ENCODE measurements around the gene PHGDH.

PHGDH gene

DNA sequence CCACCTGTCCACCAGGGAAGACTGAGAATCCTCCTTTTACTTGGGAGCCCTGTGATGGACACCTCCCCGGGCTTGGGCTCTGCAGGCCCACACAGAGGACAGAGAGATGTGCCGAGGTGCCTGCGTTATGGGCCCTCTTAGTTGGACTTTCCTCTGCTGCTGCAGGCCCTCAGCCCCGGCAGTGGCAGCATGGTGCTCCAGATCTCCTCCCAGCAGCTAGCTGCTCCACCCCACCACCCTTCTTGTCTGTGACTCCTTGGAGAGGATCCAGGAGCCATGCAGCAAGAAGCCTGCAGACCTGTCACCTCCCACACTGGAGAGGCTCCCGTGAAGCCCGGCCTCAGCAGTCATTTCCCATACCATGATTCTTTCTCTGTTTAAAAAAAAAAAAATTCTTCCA is 27.4 kb downstream of the PHGDH start:
- H2AFZ ChIP-seq (ENCODE audit: low read depth, low read length): no peak overlapping the region
- H3K9ac ChIP-seq (ENCODE audit: low read length): no peak overlapping the region
- TF ChIP-seq, protein P1, sequence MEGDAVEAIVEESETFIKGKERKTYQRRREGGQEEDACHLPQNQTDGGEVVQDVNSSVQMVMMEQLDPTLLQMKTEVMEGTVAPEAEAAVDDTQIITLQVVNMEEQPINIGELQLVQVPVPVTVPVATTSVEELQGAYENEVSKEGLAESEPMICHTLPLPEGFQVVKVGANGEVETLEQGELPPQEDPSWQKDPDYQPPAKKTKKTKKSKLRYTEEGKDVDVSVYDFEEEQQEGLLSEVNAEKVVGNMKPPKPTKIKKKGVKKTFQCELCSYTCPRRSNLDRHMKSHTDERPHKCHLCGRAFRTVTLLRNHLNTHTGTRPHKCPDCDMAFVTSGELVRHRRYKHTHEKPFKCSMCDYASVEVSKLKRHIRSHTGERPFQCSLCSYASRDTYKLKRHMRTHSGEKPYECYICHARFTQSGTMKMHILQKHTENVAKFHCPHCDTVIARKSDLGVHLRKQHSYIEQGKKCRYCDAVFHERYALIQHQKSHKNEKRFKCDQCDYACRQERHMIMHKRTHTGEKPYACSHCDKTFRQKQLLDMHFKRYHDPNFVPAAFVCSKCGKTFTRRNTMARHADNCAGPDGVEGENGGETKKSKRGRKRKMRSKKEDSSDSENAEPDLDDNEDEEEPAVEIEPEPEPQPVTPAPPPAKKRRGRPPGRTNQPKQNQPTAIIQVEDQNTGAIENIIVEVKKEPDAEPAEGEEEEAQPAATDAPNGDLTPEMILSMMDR (IDR thresholded peaks at IDR 0.05; ENCODE audit: low read depth, low read length): no peak
- no peak for TF ChIP-seq EZH2phosphoT487 (IDR thresholded peaks at IDR 0.05; ENCODE audit: low read depth)
- H3K79me2 ChIP-seq (ENCODE audit: low read length): no peaks in the 10 kb centered on the region
- H4K20me1 ChIP-seq (ENCODE audit: insufficient read depth, low read length): no peaks in the 10 kb centered on the region
- no peak overlapping the region for H3K4me3 ChIP-seq (ENCODE audit: low read length)
- no peaks in the 10 kb centered on the region for H3K27me3 ChIP-seq (ENCODE audit: low read depth, low read length)
- H3K4me2 ChIP-seq (ENCODE audit: low read length): no peak overlapping the region
- H3K4me1 ChIP-seq (ENCODE audit: low read length): no peaks in the 10 kb centered on the region
- no peak overlapping the region for H3K27ac ChIP-seq (ENCODE audit: low read length)
- peaks cover 58% of the 10 kb centered on the region for H3K36me3 ChIP-seq (replicated peaks; ENCODE audit: low read depth, low read length)
- H3K9me3 ChIP-seq (ENCODE audit: insufficient read depth, low read length): no peaks in the 10 kb centered on the region

DNA sequence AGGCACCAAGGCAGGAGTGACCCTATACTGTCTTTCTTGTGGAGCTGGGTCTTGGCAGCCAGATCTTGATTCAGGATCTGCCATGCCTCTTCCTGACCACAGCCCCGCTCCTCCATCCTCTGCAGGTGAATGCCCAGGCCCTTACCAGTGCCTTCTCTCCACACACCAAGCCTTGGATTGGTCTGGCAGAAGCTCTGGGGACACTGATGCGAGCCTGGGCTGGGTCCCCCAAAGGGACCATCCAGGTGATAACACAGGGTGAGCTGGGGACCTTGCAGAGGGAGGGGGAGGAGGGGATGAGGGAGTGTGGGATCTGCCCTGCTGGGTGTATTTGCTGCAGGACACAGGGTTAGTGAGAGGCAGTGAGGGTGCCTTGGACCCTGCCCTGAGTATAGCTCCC is 28.5 kb downstream of the PHGDH start:
- no peaks in the 10 kb centered on the region for H3K79me2 ChIP-seq (ENCODE audit: low read length)
- no peaks in the 10 kb centered on the region for H3K27me3 ChIP-seq (ENCODE audit: low read depth, low read length)
- peaks cover 50% of the 10 kb centered on the region for H3K36me3 ChIP-seq (replicated peaks; ENCODE audit: low read depth, low read length)
- no peak overlapping the region for H3K4me2 ChIP-seq (ENCODE audit: low read length)
- no peak overlapping the region for H2AFZ ChIP-seq (ENCODE audit: low read depth, low read length)
- TF ChIP-seq EZH2phosphoT487 (IDR thresholded peaks at IDR 0.05; ENCODE audit: low read depth): no peak
- TF ChIP-seq, protein P1 (IDR thresholded peaks at IDR 0.05; ENCODE audit: low read depth, low read length): no peak
- H3K9me3 ChIP-seq (ENCODE audit: insufficient read depth, low read length): no peaks in the 10 kb centered on the region
- H3K9ac ChIP-seq (ENCODE audit: low read length): no peak overlapping the region
- no peak overlapping the region for H3K27ac ChIP-seq (ENCODE audit: low read length)
- H3K4me1 ChIP-seq (ENCODE audit: low read length): no peaks in the 10 kb centered on the region
- 0 out of 2 replicates have a peak, but pooled peaks cover 3% of the 10 kb centered on the region for H4K20me1 ChIP-seq (ENCODE audit: insufficient read depth, low read length)
- H3K4me3 ChIP-seq (ENCODE audit: low read length): no peak overlapping the region

DNA sequence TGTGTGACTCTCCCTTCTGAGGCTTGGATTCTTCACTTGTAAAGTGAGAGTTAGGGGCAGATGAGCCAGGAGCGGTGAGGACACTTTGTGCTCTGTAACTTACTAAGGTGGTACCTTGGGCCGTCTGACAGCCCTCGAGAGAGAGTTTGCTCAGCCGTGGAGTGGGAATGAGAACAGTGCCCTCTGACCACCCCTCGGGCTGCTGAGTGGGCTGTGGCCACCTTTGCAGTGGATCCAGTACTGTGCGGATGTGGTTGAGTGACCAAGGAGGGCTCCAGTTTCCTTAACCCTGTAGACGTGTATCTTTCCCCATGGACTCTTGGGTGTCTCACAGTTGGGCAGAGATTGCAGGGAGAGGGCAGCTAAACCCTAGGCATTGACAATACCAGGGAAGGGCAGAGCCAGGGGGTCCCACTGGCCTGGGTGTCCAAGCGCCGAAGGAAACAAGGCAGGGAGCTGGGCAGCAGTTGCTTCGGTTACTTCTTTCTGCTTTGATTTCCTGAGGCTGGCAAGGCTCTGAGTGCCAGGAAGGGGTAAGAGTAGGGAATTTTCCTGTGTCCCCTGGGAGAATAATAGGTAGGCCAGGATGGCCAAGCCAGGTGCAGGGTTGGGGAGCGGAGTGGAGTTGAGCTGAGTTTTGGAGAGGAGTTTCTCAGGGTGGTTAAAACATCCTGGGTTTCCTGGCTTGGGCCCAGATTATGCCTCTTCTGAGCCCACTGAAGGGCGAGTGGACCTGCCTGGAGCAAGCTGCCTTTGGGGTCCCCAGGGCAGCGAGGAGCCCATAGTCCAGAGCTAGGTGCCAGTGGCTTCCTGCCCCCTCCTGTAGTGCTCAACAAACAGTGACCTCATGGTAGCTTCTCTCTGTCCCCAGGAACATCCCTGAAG is 29.4 kb downstream of the PHGDH start:
- Histone ChIP-seq H3K36me3 (replicated peaks; ENCODE audit: low read depth, low read length) (peaks cover 42% of the 10 kb centered on the region), H3K9me3 (ENCODE audit: insufficient read depth, low read length) (no peaks in the 10 kb centered on the region), H3K4me2 (ENCODE audit: low read length) (no peak overlapping the region), H3K9ac (ENCODE audit: low read length) (no peak overlapping the region), H4K20me1 (ENCODE audit: insufficient read depth, low read length) (0 out of 2 replicates have a peak, but pooled peaks cover 3% of the 10 kb centered on the region), H3K27me3 (ENCODE audit: low read depth, low read length) (no peaks in the 10 kb centered on the region), H3K27ac (ENCODE audit: low read length) (no peak overlapping the region), H3K4me1 (ENCODE audit: low read length) (no peaks in the 10 kb centered on the region), H2AFZ (ENCODE audit: low read depth, low read length) (no peak overlapping the region), H3K79me2 (ENCODE audit: low read length) (no peaks in the 10 kb centered on the region), H3K4me3 (ENCODE audit: low read length) (no peak overlapping the region)
- TF ChIP-seq, protein P1 (IDR thresholded peaks at IDR 0.05; ENCODE audit: low read depth, low read length): no peak
- TF ChIP-seq EZH2phosphoT487 (IDR thresholded peaks at IDR 0.05; ENCODE audit: low read depth): no peak

DNA sequence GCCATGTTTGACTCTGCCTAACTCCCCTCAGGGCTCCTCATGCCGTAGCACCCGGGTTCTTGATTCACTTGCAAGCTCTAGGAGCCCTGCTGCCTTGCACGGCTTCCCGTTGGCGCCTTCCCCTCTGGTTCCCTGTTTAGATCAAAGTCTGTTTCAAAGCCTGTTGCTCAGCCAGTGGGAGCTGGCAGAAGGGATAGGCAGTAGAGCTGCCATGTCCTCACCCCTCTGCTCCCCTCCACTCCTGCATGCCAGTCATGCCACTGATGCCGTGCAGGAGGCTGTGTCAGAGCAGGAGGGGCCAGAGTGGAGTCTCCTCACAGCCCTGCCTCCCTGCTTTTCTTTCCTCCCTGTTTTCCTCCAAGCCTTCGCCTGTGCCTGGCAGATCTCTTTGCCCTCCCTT is 30.5 kb downstream of the PHGDH start:
- no peak overlapping the region for H3K4me3 ChIP-seq (ENCODE audit: low read length)
- no peaks in the 10 kb centered on the region for H3K27me3 ChIP-seq (ENCODE audit: low read depth, low read length)
- H4K20me1 ChIP-seq (ENCODE audit: insufficient read depth, low read length): 0 out of 2 replicates have a peak, but pooled peaks cover 3% of the 10 kb centered on the region
- no peak for TF ChIP-seq EZH2phosphoT487 (IDR thresholded peaks at IDR 0.05; ENCODE audit: low read depth)
- TF ChIP-seq, protein P1 (IDR thresholded peaks at IDR 0.05; ENCODE audit: low read depth, low read length): no peak
- H2AFZ ChIP-seq (ENCODE audit: low read depth, low read length): no peak overlapping the region
- no peaks in the 10 kb centered on the region for H3K4me1 ChIP-seq (ENCODE audit: low read length)
- H3K27ac ChIP-seq (ENCODE audit: low read length): no peak overlapping the region
- no peak overlapping the region for H3K9ac ChIP-seq (ENCODE audit: low read length)
- no peaks in the 10 kb centered on the region for H3K79me2 ChIP-seq (ENCODE audit: low read length)
- no peak overlapping the region for H3K4me2 ChIP-seq (ENCODE audit: low read length)
- peaks cover 31% of the 10 kb centered on the region for H3K36me3 ChIP-seq (replicated peaks; ENCODE audit: low read depth, low read length)
- H3K9me3 ChIP-seq (ENCODE audit: insufficient read depth, low read length): no peaks in the 10 kb centered on the region

Measured in OCI-LY3 (cell line).